HG03064 (cell line): ENCODE measurements around the gene PARD6G.
"Not testable (repeated sequence)": the region's sequence is repeated elsewhere in the genome, so short reads cannot be mapped to it uniquely, and the experiment has no call there.

Experiments used
- ATAC-seq: cut with Tn5 transposase; IDR thresholded peaks from one replicate; pipeline ENCODE4 v1.9.1; 2021; ENCODE audit warnings: low read depth; ENCODE audit not compliant: unreplicated experiment

The PARD6G gene

GRCh38 chr18:80247393-80247841 is at the start of gene PARD6G:
TSS of gene PARD6G (minus strand) at chr18:80247514. CDS start at chr18:80247348, 166 bp downstream.
- peak; percentile 63 for ATAC-seq

GRCh38 chr18:80262241-80263033 is 15.1 kb upstream of the PARD6G start:
- not testable (repeated sequence) for ATAC-seq

DNA sequence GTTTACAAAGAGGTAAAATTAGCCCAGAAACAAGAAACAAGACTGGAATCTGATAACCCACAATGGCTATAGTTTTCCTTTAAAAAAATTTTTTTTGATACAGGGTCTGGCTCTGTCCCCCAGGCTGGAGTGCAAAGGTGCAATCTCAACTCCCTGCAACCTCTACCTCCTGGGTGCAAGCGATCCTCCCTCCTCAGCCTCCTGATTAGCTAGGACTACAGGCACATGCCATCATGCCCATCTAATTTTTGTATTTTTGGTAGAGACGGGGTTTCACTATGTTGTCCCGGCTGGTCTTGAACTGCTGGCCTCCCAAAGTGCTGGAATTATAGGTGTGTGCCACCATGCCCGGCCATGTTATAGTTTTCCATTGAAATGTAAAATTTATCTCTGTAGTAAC is 12.3 kb upstream of the PARD6G start:
- ATAC-seq: no peak

GRCh38 chr18:80258640-80259039 is 11.3 kb upstream of the PARD6G start:
- no peak for ATAC-seq

DNA sequence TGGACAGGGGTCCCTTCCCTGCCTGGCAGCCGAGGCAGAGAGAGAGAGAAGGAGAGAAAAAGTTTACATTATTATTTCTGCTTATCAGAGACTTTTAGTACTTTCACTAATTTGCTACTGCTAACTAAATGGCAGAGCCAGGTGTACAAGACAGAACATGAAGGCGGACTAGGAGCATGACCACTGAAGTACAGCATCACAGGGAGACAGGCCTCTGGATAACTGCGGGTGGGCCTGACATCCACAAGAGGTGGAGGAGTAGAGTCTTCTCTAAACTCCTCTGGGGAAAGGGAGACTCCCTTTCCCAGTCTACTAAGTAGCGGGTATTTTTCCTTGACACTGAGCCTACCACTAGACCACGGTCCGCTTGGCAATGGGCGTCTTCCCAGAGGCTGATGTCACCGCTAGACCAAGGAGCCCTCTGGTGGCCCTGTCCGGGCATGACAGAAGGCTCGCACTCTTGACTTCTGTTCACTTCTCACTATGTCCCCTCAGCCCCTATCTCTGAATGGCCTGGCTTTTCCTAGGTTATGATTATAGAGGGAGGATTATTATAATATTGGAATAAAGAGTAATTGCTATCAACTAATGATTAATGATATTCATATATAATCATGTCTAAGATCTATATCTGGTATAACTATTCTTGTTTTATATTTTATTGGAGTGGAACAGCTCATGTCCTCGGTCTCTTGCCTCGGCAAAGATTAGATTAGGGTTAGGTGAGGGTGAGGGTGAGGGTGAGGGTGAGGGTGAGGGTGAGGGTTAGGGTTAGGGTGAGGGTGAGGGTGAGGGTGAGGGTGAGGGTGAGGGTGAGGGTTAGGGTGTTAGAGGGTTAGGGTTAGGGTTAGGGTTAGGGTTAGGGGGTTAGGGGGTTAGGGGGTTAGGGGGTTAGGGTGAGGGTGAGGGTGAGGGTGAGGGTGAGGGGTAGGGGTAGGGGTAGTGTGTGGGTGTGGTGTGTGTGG is 10.5 kb upstream of the PARD6G start:
- ATAC-seq: not testable (repeated sequence)

GRCh38 chr18:80254971-80255500 is 7.7 kb upstream of the PARD6G start:
- no peak for ATAC-seq

DNA sequence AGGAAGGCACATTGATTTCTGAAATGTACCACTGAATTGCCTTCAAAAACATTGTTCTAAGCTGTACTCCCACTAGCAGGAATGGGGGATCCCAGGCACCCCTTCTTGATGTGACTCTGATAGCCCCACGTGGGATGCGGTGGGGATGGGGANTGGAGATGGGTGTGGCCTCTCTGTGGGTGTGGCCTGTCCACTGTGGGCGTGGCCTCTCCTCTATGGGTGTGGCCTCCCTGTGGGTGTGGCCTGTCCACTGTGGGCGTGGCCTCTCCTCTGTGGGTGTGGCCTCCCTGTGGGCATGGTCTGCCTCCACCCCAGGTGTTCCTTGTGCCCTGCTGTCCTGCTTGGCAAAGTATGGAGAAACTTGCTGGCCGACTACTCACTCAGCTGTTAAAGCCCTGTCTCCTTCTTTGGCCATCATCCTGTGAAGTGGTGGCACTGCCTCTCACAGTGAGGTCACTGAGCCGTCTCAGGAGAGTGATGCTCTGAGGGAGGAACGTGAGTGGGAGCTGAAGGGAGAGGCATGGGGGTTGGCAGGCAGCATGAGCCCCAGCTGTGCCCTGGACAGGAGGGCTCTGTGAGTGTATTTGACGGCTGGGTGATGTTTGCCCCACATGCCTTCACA is 6.7 kb upstream of the PARD6G start:
- ATAC-seq: no peak

DNA sequence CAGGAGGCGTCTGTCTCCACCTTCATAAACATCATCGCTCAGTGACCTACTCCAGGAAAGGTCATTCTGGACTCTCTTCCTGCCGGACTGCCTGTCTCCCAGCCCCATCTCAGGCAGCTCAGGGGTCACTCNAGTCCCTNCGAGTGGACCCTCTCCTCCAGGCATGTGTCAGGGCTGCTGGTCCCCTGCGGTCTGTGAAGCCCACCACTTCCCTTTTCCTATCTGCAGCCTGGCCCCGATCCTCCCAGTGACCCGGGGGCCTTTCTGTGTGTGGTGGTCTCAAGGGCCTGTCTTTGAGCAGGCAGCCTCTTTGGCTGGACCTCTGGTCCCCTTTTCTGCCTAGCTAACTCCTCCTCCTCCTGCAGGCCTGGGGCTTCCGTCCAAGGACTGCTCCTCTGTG is 5.9 kb upstream of the PARD6G start:
- no peak for ATAC-seq

GRCh38 chr18:80252136-80252535 is 4.8 kb upstream of the PARD6G start:
- ATAC-seq: no peak

- ATAC-seq: no peak
Measured at GRCh38 chr18:80251700-80252099, 4.4 kb upstream of the PARD6G start.

DNA sequence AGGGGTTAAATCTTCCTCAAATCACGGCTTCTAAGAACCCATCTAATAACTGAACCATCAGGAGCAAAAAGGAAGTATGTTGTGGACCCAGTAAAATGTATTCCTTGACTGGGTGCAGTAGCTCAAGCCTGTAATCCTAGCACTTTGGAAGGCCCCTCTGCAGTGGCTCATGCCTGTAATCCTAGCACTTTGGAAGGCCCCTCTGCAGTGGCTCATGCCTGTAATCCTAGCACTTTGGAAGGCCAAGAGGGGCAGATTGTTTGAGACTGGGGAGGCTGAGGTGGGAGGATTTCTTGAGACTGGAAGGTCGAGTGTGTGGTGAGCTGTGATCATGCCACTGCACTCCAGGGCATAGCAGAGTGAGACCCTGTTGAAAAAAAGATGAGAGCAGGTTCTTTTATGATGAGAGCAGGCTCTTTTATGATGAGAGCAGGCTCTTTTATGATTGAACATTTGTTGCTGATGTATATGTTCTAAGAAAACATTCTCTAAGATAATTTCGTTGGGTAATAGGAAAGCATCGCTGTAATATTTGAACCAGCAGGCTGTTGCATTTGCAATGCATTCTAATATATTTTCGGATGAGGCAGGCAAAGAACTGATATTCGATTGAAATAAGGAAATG is 3.5 kb upstream of the PARD6G start:
- ATAC-seq: no peak

DNA sequence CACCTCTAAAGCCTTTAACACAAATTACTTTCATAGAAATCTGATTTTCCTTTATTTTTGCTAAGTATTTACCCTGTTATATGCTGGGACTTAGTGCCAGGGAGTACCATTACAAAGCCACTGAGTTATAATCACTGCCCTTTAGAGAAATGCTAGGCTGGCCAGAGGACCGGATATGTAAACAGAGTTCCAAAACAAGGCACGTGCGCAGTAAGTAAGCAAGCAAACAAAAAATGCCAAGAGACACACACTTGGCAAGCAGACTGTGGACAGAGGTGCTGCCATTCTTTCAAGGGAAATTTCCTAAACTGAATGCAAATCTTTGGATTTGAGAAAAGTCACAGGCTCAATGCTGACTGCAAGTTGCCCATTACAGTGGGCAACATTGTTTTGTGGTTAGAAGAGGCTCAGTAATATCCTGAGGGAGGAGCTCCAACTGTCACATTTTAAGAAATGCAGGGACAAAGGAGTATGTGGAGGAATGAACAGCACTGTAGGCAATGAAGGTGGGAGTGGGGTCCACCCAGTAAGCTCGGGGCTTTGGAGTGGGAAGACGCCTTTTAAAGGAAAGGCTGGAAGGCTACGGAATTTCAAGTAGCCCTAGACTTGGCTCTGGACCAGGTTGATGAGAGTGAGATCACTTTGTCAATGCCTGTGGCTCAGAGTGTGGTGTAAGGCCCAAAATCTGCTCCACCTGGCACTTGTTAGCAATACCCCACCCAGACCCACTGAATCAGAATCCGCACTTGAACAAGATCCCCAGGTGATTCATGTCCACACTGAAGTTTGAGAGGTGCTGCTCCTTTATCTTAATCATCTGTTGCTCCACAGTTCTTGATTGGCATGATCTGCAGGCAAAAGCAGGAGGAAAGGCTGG is 2.1 kb upstream of the PARD6G start:
- no peak for ATAC-seq

GRCh38 chr18:80246445-80247392 is 595 bp downstream of the PARD6G start:
- peak; percentile 25 for ATAC-seq

- no peak for ATAC-seq
Measured at GRCh38 chr18:80245781-80246444, 1.4 kb downstream of the PARD6G start.

DNA sequence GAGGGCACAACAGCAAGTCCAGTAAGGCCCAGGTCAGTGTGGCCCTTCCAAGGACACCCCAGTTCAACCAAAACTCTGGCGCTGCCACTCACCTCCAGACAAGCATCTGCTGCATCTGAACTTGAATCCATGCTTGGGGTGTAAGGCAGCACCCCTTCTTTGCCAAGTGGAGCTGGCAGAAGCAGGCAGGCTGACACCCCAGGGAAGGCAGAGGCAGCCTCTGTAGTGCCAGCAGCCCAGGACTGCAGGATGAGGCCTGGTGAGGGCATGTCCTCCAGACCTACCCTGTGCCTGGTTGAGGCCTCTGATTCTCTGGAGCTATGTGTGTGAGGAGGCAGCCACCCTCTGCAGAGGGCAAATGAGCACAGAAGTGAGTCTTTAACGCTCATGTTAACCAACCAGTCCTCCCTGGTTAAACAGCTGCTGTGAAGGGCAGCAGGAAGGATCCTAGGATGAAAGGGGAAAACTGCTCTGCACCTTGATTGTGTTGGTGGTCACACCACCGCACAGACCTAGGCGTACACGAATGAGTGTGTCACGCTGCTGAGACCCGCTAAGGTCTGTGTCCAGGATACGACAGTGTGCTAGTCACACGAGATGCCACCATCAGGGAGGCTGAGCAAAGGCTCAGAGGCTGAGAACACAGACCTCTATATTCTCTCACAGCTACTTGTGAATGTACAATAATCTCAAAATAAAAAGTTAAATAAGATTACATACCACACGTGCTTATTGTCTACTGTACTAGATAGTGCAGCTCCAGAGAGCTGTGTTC is 2.2 kb downstream of the PARD6G start:
- ATAC-seq: no peak

DNA sequence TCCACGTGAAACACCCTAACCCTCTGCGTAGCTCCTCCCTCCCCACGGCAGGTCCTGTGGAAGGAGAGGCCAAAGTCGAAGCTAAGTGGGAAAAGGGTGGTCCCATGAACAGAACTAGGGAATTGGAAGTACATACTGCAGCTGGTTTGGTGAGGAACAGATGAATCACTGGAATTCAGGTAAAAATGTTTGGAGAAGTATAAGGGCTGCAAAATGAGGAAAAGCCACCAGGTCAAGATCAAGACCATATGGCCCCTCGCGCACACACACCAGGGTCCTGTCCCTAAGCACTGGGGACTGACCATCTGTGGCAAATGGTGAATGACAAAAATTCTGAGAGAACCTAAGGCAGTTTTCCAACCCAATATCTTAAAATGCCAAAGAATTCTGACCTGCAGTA is 3.1 kb downstream of the PARD6G start:
- no peak for ATAC-seq

DNA sequence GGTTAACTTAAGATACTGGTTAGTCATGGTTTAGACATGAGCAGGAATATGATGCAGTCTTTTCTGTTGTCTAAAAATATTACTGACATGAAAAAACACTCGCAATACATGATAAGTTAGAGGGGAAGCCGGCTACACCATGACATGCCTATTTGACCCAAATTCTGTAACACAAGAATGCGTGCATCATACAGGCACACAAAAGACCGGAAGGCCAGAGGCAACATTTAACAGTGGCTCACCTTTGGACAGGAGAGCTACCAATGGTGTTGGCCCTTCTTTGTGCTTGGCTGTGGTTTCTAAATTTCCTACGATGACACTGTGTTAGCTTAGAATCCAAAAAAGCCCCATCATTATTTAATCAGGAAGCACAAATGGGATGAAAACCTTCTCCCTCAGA is 4.1 kb downstream of the PARD6G start:
- ATAC-seq: no peak
